Breast epithelium (tissue), 3 donors: Measurements from ENCODE around the gene PLD4.
"Not testable (repeated sequence)": the region's sequence is repeated elsewhere in the genome, so short reads cannot be mapped to it uniquely, and the experiment has no call there.

Source experiments
- CTCF ChIP-seq, 3 donors: fragments of 450-650 bp; IDR thresholded peaks; one replicate each; pipeline ENCODE4 v1.5.1; 2016 to 2017; ENCODE audit warnings: antibody characterized with exemption in 3 of 3, mild to moderate bottlenecking in 3 of 3, moderate library complexity in 3 of 3
- POLR2A ChIP-seq: fragments of 450-650 bp; IDR thresholded peaks from one replicate; pipeline ENCODE4 v1.6.1; 2016; ENCODE audit warnings: antibody characterized with exemption, mild to moderate bottlenecking, moderate library complexity
- POLR2AphosphoS5 ChIP-seq, 3 donors: sonication (generic); formaldehyde crosslinking; IDR thresholded peaks; one replicate each; pipeline ENCODE4 v1.6.1; 2017; ENCODE audit warnings: antibody characterized with exemption in 3 of 3

- TF ChIP-seq CTCF (IDR thresholded peaks at IDR 0.05); POLR2A; POLR2AphosphoS5 (IDR thresholded peaks at IDR 0.05): not testable (repeated sequence)
Observed at GRCh38 chr14:104884381-104884780, 40.3 kb upstream of the PLD4 start.
